Measurements from ENCODE around the gene LIMD2.

The LIMD2 gene

GRCh38 chr17:63647936-63648335 lies 52.0 kb downstream of the LIMD2 start:
- no peak for FAIRE-seq

DNA sequence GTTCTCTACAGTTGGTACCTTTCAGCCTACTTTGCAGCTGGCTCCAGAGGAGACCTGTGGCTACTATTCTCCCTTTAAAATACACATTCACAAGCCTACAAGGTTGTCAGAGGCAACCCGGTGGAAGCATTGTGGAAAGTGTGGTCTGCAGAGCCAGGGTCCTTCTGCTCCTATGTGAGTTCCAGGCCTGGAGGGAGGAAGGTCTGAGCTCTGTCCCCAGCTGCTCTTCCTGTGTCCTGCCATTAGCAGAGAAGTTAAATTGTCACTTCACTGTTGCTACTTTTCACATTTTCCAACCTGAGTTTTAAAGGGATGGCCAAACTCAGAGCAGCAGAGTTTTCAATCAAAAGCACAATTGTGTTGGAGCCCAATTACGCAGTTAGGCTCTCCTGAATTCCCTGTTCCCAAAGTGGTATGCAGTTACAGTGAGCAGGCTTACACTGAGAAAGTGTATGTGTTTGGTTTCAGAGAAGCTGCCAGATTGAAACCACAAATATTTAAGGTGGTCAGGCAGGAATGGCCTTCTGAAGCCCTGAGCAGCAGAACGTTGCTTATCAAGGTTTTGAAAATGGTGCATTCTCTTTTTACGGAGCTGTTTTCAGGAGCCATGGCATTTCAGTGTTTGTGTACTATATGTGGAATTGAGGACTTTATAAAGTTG lies 52.7 kb downstream of the LIMD2 start:
- FAIRE-seq, result no peak
- no peak for DNase-seq (ENCODE audit: insufficient read length)
- no peak for TF ChIP-seq POLR2A (IDR thresholded peaks at IDR 0.05; ENCODE audit: low read depth, low read length)
- TF ChIP-seq TAF1 (IDR thresholded peaks at IDR 0.05; ENCODE audit: borderline replicate concordance, low read depth, low read length), result no peak
- TF ChIP-seq POLR2AphosphoS5 (IDR thresholded peaks at IDR 0.05; ENCODE audit: low read depth, low read length), result no peak

More at GRCh38 chr17:63647936-63648335, 52.0 kb downstream of the LIMD2 start:
- no peak for TF ChIP-seq POLR2A (IDR thresholded peaks at IDR 0.05; ENCODE audit: low read depth, low read length)
- no peak for TF ChIP-seq TAF1 (IDR thresholded peaks at IDR 0.05; ENCODE audit: borderline replicate concordance, low read depth, low read length)
- TF ChIP-seq POLR2AphosphoS5 (IDR thresholded peaks at IDR 0.05; ENCODE audit: low read depth, low read length), result no peak
- DNase-seq (ENCODE audit: insufficient read length), result no peak

DNA sequence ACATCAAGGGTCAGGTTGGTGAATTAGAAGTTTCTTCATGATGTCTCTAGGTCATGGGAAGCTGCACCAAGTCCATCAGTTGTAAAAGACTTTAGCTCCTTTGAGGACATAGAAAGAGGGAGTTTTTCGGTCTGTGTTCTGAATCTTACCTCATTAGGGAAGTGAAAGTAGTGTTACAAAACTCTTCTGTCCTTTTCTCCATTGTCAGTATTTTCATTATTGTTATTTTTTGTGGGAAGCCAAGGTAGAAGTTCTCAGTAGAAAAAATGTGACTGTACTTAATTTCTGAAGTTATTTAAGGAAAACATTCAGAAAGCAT lies 53.5 kb downstream of the LIMD2 start:
- DNase-seq (ENCODE audit: insufficient read length) (peak; percentile 23), FAIRE-seq (peak; percentile 36)
- TF ChIP-seq POLR2A (IDR thresholded peaks at IDR 0.05; ENCODE audit: low read depth, low read length), result no peak
- no peak for TF ChIP-seq POLR2AphosphoS5 (IDR thresholded peaks at IDR 0.05; ENCODE audit: low read depth, low read length)
- no peak for TF ChIP-seq TAF1 (IDR thresholded peaks at IDR 0.05; ENCODE audit: borderline replicate concordance, low read depth, low read length)
